ENCODE results near the gene MTHFSD.

MTHFSD gene

GRCh38 chr16:86528061-86528929 lies 26.7 kb downstream of the MTHFSD start:
- no peak for DNase-seq

DNA sequence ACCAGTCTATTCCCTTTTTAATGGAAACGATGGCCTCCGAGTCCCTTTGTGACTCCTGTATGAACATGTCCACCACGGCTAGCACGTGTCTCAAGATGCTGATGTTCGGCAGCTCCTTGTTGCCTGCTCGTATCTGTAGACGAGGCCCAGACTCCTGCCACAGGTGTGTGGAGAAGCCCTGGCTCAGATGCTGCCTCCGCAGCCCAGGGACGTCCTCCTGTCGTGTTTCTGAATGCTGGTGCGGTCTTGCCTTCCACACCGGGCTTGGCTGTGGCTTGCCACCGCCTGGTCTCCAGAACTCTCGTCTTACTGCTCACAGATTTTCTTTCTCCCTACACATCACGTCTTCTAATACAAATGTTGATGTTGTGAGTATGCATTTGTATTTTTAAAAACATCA lies 27.7 kb downstream of the MTHFSD start:
- no peak for DNase-seq

DNA sequence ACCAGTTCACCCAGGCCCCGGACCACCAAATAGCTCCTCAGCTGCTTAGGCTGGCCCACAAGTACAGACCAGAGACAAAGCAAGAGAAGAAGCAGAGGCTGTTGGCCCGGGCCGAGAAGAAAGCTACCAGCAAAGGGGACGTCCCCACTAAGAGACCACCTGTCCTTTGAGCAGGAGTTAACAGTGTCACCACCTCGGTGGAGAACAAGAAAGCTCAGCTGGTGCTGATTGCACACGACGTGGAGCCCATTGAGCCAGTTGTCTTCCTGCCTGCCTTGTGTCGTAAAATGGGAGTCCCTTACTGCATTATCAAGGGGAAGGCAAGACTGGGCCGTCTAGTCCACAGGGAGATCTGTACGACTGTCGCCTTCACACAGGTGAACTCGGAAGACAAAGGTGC lies 29.3 kb downstream of the MTHFSD start:
- no peak for DNase-seq

DNA sequence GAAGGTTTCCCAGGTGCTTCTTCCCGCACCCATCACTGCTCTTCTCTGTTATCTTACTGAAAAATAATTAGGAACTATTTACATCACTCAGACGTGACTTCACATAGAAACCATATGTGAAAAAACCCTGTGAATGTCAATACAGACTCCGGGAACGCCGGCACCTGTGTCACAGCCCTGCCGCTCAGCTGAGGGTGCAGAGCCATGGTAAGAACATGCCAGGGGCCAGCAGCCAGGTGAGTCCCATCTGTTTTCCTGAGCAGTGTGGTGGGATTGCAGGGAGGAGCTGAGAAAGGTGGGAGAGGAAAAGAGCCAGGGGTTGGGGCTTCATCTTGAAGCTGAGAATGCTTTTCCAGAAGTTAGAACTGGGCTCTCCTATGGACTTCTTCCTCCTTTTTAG lies 31.0 kb downstream of the MTHFSD start:
- DNase-seq: no peak

- DNase-seq: no peak
Observed at GRCh38 chr16:86523166-86523740, 31.8 kb downstream of the MTHFSD start.

DNA sequence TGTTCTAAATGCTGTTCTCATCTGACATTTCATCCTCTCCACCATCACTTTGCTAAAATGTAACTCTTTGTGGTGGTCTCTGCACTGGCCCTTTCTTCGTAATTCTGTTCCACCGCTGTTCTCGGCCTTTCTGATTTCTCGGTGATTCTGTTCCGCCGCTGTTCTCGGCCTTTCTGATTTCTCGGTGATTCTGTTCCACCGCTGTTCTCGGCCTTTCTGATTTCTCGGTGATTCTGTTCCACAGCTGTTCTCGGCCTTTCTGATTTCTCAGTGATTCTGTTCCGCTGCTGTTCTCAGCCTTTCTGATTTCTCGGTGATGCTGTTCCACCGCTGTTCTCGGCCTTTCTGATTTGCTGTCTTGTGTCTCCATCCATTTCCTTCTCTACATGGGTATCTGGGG lies 32.4 kb downstream of the MTHFSD start:
- no peak for DNase-seq

GRCh38 chr16:86521236-86522197 lies 33.5 kb downstream of the MTHFSD start:
- DNase-seq: no peak

- DNase-seq: no peak
Observed at GRCh38 chr16:86520317-86521210, 34.5 kb downstream of the MTHFSD start.

- no peak for DNase-seq
Observed at GRCh38 chr16:86519649-86520316, 35.3 kb downstream of the MTHFSD start.

GRCh38 chr16:86519007-86519648 lies 35.9 kb downstream of the MTHFSD start:
- no peak for DNase-seq

DNA sequence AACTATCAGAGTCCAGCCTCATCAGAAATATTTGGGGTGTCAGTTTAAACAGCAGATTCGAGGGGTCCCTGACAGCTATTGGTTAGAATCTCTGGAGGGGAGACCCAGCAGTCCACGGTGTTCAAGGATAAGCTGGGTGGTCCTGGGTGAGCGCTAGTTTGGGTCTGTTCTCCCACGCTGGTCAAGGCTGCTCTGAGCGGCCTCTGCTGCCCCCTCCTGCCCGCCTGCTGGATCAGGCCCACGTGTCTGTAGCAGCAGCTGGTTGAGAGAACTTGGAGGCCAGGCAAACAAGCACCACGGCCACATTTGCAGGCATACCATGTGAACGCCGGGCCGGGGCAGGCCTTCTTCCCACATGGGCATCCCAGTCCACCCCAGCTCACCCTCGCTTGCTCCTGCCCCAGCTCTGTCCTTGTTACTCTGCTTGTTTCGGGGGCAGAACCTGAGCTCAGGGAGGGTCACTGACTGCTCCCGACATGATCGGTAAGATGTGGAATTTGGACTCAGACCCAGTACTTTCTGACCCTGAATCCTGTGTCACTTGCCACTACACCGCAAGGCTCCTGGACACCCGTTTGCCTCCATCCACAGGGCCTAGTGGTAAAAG lies 37.3 kb downstream of the MTHFSD start:
- peak; percentile 84 for DNase-seq

- no peak for DNase-seq
Observed at GRCh38 chr16:86517033-86517432, 38.0 kb downstream of the MTHFSD start.

GRCh38 chr16:86516623-86517003 lies 38.4 kb downstream of the MTHFSD start:
- no peak for DNase-seq

DNA sequence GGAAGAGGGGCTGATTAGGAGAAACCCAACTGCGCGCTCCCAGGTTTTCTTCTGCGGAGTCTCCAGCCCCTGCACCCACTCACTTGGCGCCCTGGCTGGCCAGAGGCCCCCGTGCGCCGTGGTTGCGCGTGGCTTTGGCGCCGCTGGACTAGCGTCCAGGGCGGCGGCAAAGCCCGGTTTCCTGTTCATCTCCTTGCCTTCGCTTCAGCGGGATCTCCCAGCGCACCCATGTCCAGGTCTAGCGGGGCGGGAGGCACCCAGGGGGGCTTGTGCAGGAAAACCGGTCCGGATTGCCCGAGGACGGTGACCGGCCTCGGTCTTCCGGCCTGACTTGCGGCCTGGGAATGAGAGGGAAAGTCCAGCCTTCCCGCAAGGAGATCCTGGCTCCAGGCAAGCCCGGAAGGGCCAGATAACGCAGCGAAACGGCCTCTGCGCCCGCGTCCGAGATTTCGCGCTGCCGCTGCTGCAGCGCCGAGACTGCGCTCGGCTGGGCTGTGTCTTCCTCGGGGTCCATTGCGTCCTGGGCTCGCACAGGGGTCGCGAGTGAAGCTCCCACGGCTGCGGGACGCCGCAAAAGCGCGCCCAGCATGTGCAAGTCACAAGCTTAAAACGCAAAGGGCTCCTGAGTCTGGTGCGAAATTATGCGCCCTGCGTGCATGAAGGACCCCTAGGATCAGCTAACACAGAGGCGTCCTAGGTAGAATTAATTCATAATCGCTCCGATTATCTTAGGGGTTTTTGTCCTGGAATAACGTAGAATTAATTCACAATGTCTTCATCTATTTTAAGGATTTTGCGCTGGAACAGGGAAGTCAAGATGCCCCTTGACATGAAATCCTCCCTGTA lies 39.0 kb downstream of the MTHFSD start:
- no peak for DNase-seq

DNA sequence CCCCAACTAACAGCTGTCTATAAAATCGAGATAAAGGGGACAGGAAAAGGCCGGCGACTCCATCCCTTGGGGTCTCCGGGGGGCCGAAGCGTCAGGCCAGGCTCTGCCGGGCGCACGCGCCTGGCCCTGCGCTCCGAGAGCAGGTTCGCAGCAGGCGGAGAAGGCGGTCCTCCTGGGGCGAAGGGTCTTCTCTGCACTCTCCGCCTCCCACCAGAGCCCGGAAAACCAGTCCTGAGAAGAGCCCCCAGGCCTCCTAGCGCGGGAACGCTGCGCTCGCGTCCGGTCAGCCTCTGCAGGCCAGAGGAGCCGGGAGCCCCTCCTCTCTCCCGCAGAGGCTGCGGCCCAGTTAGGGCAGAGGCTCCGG lies 39.6 kb downstream of the MTHFSD start:
- no peak for DNase-seq

- no peak for DNase-seq
Observed at GRCh38 chr16:86514481-86515376, 40.3 kb downstream of the MTHFSD start.

GRCh38 chr16:86513471-86514277 lies 41.4 kb downstream of the MTHFSD start:
- no peak for DNase-seq

Data from right forelimb (tissue), 1 donor.